MCF 10A (cell line): ENCODE data around the gene PTK6. TPM values are rescaled to one million over a fixed set of nuclear protein-coding genes. Genes with fewer than 3 reads are reported as not detected.

Experiments
- BruUV-seq: library from RNA; stranded (reverse); fragments of 400-500 nt; replicated peaks from 2 replicates; lab custom pipeline; 2021; lab: Mats Ljungman, UMichigan
- CTCF ChIA-PET: fragments of 300-600 bp; sonication (Branson Sonifier 250); formaldehyde crosslinking; extraction: SDS; loops from one replicate; lab custom pipeline; 2021; ENCODE audit warnings: antibody characterized with exemption, inconsistent platforms; lab: Yijun Ruan, JAX
- POLR2A ChIA-PET: fragments of 300-600, 350-650 bp; sonication (Branson Sonifier 250); formaldehyde crosslinking; extraction: SDS; loops from one replicate; lab custom pipeline; 2020; ENCODE audit warnings: antibody characterized with exemption, inconsistent platforms; lab: Yijun Ruan, JAX
- DNase-seq: peaks from one replicate; pipeline ENCODE4 v3.0.0-alpha.2; 2018; ENCODE audit not compliant: unreplicated experiment
- H3K27ac Mint-ChIP-seq: one replicate; pipeline ENCODE4 v1.8.0; 2022; ENCODE audit warnings: mild to moderate bottlenecking, low read depth, mixed read lengths; ENCODE audit not compliant: unreplicated experiment
- H3K27me3 Mint-ChIP-seq: one replicate; pipeline ENCODE4 v1.8.0; 2022; ENCODE audit warnings: mixed read lengths; ENCODE audit not compliant: insufficient read depth, unreplicated experiment
- H3K36me3 Mint-ChIP-seq: one replicate; pipeline ENCODE4 v1.8.0; 2022; ENCODE audit warnings: mild to moderate bottlenecking, moderate library complexity, mixed read lengths; ENCODE audit not compliant: insufficient read depth, unreplicated experiment
- H3K4me1 Mint-ChIP-seq: one replicate; pipeline ENCODE4 v1.8.0; 2022; ENCODE audit warnings: mixed read lengths; ENCODE audit not compliant: insufficient read depth, unreplicated experiment
- H3K4me3 Mint-ChIP-seq: one replicate; pipeline ENCODE4 v1.8.0; 2022; ENCODE audit warnings: mild to moderate bottlenecking, moderate library complexity, mixed read lengths; ENCODE audit not compliant: unreplicated experiment
- H3K9me3 Mint-ChIP-seq: one replicate; pipeline ENCODE4 v1.8.0; 2022; ENCODE audit warnings: mixed read lengths; ENCODE audit not compliant: unreplicated experiment
- intact Hi-C: fragments of 100-400 bp; cut with micrococcal nuclease; formaldehyde crosslinking; loops from 2 replicates; pipeline ENCODE4 v1.14.1; 2022
- total RNA-seq: library from RNA; stranded (reverse); gene quantifications from 2 replicates; pipeline ENCODE4 v1.2.3, GENCODE V29; 2022
- TF ChIP-seq, protein P1 (sequence below): fragments of 200-600 bp; IDR thresholded peaks from one replicate; pipeline ENCODE4 v1.8.0; 2022; ENCODE audit warnings: antibody characterized with exemption, mild to moderate bottlenecking; ENCODE audit not compliant: unreplicated experiment

PTK6 gene
- total RNA-seq, 1 experiment from 2014 or later: 4.4 TPM

DNA sequence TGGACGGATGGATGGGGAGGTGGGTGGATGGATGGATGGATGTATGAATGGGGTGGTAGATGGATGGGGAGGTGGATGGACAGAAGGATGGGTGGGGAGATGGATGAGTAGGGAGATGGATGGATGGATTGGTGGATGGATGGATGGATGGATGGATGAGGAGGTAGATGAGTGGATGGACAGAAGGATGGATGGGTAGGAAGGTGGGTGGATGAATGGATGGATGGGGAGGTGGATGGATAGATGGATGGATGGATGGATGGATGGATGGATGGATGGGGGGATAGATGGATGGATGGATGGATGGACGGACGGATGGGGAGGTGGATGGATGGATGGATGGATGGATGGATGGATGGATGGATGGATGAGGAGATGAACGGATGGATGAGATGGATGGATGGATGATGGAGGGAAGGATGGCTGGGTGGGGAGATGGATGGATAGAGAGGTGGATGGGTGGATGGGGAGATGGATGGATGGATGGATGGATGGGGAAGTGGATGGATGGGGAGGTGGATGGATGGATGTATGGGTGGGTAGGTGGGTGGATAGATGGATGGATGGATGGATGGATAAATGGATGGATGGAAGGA lies 45.4 kb downstream of the PTK6 start:
- TF ChIP-seq, protein P1, sequence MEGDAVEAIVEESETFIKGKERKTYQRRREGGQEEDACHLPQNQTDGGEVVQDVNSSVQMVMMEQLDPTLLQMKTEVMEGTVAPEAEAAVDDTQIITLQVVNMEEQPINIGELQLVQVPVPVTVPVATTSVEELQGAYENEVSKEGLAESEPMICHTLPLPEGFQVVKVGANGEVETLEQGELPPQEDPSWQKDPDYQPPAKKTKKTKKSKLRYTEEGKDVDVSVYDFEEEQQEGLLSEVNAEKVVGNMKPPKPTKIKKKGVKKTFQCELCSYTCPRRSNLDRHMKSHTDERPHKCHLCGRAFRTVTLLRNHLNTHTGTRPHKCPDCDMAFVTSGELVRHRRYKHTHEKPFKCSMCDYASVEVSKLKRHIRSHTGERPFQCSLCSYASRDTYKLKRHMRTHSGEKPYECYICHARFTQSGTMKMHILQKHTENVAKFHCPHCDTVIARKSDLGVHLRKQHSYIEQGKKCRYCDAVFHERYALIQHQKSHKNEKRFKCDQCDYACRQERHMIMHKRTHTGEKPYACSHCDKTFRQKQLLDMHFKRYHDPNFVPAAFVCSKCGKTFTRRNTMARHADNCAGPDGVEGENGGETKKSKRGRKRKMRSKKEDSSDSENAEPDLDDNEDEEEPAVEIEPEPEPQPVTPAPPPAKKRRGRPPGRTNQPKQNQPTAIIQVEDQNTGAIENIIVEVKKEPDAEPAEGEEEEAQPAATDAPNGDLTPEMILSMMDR: no peak
- Mint-ChIP-seq H3K9me3 (peaks cover 18% of the 10 kb centered on the region), H3K27ac (no peak overlapping the region), H3K27me3 (no peaks in the 10 kb centered on the region), H3K4me1 (no peaks in the 10 kb centered on the region), H3K36me3 (peaks cover 5% of the 10 kb centered on the region), H3K4me3 (no peak overlapping the region)
- no peak for DNase-seq
- no TSS peak for BruUV-seq
- intact Hi-C loops: no loop called here
- ChIA-PET CTCF (no interaction called here), POLR2A (no interaction called here)

DNA sequence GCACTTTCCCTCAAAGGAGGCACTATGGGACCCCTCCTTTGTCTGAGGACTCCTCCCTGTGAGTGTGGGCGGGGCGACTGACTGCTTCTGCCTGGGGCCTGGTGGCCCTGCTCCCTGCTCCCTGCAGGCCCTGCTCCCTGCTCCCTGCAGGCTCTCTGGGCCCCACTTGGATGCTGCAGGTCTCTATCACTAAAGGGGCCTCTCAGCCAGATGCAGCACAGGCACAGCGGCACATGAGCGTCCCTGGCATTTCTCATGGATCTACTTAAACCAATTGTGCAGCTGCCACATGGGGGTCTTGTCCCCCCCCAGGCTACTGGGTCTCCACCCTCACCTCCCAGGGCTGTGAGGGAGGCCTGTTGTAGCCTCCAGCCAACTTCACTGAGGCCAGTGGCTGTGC lies 46.1 kb downstream of the PTK6 start:
- H3K27me3 Mint-ChIP-seq: no peaks in the 10 kb centered on the region

DNA sequence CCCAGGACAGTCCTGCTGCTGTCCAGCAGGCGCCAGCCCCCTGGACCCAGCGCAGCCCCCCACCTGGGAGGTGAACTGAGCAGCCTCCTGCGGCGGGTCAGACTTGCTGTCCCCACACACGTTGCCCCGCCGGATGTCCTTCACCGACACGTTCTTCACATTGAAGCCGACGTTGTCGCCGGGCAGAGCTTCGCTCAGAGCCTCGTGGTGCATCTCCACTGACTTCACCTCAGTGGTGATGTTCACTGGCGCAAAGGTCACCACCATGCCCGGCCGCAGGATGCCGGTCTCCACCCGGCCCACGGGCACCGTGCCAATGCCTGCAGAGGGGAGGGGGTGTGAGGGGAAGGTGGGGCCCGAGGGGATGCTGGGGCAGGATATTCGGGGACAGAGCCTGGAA lies 46.8 kb downstream of the PTK6 start:
- Mint-ChIP-seq H3K36me3 (peaks cover 5% of the 10 kb centered on the region), H3K27me3 (no peaks in the 10 kb centered on the region), H3K4me1 (no peaks in the 10 kb centered on the region), H3K27ac (no peak overlapping the region), H3K9me3 (peaks cover 18% of the 10 kb centered on the region), H3K4me3 (no peak overlapping the region)
- intact Hi-C loops: no loop called here
- CTCF ChIA-PET: no interaction called here
- POLR2A ChIA-PET: no interaction called here
- TF ChIP-seq, protein P1: no peak
- BruUV-seq: no TSS peak
- no peak for DNase-seq

More for the DNA sequence above, 46.1 kb downstream of the PTK6 start:
- ChIA-PET POLR2A (no interaction called here), CTCF (no interaction called here)
- BruUV-seq: no TSS peak
- TF ChIP-seq, protein P1: no peak
- H3K27ac Mint-ChIP-seq: no peak overlapping the region
- intact Hi-C loops: no loop called here
- H3K4me1 Mint-ChIP-seq: no peaks in the 10 kb centered on the region
- no peak for DNase-seq
- H3K9me3 Mint-ChIP-seq: peaks cover 18% of the 10 kb centered on the region
- no peak overlapping the region for H3K4me3 Mint-ChIP-seq
- H3K36me3 Mint-ChIP-seq: peaks cover 5% of the 10 kb centered on the region

DNA sequence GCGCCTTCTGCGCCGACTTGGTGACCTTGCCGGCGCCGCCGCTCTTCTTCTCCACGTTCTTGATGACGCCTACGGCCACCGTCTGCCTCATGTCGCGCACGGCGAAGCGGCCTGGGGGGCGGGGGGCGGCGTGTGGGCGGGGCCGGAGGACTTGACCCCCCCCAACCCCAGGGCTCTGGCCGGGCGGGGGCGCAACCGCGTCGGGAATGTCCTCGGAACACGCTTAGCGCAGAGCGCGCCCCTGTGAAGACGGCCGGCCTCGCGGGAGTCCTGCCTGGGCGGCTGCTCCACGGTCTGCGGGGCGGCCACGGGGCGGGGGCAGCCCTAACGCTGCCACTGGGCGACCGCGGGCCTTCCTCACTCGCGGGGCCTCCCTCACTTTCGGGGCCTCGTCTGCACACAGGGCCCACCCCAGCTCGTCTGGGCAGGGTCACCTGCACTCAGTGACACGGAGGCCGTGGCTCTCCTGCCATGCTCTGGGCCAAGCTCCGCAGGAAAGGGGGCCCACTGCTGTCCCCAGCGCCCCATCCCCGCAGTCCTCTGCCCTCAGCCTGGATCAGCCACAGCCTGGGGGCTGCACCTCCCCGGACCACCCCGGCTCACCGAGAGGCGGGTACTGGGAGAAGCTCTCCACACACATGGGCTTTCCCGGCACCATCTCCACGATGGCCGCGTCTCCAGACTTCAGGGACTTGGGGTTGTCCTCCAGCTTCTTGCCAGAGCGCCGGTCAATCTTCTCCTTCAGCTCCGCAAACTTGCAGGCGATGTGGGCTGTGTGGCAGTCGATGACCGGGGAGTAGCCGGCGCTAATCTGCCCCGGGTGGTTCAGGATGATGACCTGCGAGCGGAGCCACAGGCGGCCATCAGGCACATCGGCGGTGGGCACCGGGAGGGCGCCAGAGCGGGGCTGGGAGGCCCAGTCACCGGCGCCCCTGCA lies 48.6 kb downstream of the PTK6 start:
- DNase-seq: no peak
- Mint-ChIP-seq H3K4me3 (no peak overlapping the region), H3K27me3 (peaks cover 11% of the 10 kb centered on the region), H3K36me3 (peaks cover 5% of the 10 kb centered on the region), H3K27ac (no peak overlapping the region), H3K4me1 (no peaks in the 10 kb centered on the region), H3K9me3 (peaks cover 18% of the 10 kb centered on the region)
- ChIA-PET POLR2A (no interaction called here), CTCF (no interaction called here)
- intact Hi-C loops: no loop called here
- TF ChIP-seq, protein P1: no peak
- no TSS peak for BruUV-seq
